Colon (tissue), 2 donors: ENCODE measurements around the gene C1orf21.

ENCODE experiments used
- FAIRE-seq: peaks from 2 replicates; lab custom pipeline; 2012; peaks lifted over from hg19 to GRCh38; lab: Jason Lieb, UNC
- donor health status: control.
- donor health status: control.

The C1orf21 gene

DNA sequence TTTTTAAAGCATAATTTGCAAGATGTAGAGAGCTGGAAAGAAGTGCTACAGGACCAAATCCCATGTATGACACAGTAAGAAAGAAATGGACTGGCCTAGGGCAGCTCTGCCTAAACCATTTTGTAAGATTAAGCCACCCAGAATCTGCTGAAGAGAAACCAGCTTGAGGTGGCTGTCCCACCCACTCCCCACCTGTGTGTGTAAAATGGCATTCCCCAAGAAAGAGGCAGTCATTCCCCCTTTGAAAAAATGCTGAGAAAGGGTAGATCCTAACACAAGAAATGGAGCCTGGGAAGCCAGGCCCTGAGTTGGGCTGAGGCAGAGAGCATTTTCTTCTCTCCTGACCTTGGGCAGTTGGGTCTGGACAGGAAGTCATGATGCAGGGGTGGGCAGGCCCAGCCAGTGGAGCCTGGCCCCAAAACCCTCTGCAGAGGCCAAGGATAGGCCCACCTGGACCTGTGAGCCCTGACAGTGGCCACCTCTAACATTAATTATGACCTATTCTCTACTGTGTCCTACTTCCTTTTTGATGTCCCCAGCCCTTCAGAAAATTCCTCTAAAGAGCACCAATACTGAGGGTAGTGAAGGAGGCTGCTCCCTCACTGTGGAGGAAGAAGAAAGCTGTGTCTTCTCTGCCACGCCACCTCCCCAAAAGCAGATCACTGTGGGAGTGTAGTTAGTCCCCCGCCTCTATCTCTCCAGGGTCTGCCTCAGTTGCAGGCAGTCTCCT is 273.8 kb downstream of the C1orf21 start:
- no peak for FAIRE-seq

DNA sequence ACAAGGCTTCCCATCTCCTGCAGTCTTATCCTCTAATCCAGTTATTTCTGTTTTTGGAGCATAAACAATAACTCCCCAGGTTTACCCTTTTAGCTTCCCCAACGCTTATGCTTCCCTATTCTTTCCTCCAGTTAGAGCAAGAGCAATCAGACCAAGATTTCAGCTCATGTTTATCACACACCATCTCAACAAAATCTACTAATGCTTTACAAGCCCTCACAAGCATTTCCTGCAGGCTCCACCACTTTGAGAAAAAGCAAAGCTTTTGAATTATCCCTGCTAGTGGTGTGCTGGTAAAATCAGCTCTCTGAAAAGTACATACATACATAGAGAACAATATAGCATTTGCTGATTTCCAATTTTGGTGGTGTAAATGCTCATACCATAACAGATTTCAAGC is 275.0 kb downstream of the C1orf21 start:
- FAIRE-seq, result no peak

DNA sequence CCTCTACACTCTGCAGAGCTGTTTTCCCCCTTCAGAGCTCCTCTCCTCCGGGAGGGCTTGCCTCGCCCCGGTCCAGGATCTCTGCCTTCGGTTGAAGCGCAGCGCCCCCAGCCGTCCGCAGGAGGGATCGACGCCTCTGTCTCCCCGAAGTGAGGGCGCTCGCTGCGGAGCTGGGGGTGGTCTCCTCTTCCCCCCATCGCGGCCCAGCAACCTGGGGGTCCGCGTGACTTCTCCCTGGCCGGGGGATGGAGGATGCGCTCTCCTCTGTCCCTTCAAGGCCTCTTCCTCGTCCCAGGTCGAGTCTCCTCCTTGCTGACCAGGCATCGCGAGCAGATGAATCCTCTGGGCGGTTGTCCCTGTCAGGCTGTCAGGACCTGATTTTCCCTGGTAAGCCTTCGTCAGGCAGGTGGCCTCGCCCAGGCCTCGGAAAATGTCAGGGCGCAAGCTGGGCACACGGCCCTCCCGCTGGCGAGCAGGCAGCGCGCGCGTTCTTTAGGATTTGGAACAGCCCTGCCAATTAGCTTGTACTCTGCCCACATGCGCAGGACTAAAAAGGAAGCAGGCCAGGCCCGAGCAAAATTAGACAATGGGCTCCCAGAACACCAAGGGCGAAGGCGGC is 277.3 kb downstream of the C1orf21 start:
- FAIRE-seq, result no peak

DNA sequence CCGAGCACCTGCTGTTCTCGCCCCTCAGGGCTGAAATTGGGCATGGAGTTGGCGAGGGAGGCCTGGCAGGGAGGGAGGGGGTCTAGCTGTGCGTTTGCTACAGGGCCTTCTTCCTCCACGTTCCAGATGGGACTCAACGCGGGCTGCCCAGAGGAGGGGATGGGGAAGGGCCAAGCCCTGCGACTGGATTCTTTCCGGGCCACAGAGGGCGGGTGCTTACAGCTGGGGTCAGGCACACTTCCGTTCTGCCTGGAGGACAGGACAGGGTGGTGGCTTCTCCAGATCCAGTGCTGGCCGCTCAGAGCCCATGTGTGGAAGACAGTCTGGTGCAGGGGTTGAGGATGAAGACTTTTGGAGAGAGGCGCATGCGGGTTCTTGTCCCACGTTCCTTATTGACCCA is 277.8 kb downstream of the C1orf21 start:
- FAIRE-seq, result no peak

DNA sequence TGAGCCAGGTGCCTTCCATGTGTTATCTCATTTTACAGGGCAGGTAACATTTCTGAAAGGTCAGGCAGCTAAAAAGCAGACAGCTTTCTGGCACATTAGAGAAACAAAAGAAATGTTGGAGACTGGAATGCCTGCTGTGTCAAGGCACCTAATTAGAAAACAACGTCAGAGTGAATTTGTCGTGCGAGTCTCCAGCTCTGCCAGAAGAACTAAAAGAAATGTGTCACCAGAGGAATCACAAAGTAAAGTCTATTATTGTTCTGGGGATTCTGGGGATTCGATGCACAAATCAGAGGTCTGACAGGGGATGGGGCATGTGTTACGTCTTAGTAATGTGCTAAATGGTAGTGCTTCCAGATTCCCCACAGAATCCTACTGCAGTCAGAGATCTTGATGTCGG is 278.5 kb downstream of the C1orf21 start:
- no peak for FAIRE-seq

DNA sequence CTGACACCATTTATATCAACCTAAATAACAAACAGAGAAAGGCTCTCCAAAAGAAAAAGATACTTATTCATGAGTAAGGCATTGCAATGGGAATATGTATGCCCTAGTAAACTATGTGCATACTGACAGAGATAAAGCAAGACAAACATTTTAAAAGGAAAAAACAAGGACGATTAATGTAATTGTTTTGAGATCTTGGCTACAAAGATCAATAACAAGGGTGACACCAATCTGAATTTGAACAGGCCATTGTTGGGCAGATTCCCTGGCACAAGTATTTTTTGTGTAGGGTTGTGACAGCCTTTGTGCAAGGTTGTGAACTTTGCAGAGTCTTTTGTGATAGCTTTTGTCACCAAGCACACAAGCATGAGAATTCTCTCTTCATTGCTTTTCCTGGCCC is 282.6 kb downstream of the C1orf21 start:
- FAIRE-seq, result no peak

DNA sequence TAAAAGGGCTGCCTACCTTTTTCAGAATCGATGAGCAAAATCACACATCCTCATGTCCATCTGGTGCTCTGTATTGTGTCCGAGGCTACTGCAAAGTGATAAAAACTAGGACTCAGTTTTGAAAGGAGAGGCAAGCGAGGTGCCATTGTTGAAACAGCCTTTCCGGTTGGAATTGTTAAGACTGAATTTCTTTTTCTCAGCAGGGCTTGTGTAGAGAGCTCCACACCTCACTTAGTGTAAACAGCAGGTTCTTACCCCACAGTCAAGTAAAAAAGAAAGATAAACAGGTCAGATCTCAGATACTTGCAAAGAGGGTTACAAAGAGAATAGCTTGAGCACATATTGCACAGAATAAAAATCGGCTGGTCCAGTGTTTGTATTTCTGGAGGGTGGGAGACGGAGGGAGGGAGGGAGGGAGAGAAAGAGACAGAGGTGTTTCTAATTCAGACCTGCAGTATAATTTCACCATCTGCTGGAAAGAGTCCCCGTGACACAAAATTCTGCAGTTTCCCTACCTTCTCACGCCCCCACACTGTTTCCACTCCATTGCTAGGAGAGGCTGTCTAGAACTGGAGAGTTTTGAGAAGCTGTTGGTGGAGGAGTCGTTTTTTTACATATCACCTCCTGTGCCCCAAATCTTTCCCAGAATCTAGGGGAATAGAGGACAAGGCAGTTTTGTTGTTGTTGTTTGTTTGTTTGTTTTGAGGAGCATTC is 285.3 kb downstream of the C1orf21 start:
- FAIRE-seq, result no peak

DNA sequence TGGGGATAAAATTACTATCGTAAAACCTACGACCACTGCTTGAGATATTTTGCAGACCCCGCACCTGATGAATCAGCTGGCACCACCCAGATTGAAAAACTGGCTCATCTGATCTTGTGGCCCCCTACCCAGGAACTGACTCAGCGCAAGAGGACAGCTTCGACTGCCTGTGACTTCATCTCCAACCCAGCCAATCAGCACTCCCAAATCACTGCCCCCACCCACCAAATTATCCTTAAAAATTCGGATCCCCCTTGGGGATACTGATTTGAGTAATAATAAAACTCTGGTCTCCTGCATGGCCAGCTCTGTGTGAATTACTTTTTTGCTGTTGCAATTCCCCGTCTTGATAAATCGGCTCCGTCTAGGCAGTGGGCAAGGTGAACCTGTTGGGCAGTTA is 286.5 kb downstream of the C1orf21 start:
- no peak for FAIRE-seq

DNA sequence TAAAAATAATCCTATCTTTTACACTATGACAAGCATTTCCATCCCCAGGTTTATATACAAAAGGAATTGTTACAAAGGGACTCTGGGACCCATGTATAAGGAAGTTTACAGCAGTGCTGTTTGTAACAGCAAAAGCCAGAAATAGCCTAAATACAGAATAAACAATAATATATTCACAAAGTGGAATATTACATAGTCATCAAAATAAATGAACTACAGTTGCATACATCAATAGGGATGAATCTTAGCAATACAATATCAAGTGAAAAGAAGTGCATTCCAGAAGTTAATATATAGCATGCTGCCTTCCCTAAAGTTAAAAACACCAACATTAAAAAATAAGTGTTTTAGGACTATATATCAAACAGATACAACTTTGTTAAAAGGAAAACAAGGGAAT is 290.5 kb downstream of the C1orf21 start:
- FAIRE-seq, result no peak
